ENCODE measurements around the gene ZSWIM6.
"Not testable (repeated sequence)": the region's sequence is repeated elsewhere in the genome, so short reads cannot be mapped to it uniquely, and the experiment has no call there.

ZSWIM6 gene

DNA sequence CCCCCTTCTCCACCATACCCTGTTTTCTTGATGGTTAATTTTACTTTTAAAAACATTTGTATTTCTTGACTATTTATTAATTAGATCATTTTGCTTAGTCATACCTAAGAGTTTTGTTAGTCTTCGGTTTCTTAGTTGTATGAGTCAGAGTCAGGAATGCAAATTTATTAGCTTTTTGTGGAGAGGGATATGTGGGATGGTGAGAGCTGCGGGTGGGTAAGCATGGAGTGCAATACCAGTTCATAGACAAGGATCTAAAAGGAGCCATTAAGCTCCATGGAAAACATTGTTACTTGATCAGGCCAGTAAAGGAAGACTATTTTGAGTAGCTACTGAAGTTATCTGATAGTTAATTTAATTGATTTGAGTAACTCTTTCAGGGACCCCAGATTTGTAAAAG is 77.5 kb downstream of the ZSWIM6 start:
- DNase-seq, result no peak

GRCh38 chr5:61410811-61411210 is 78.8 kb downstream of the ZSWIM6 start:
- no peak for DNase-seq

GRCh38 chr5:61412361-61412760 is 80.3 kb downstream of the ZSWIM6 start:
- no peak for DNase-seq

GRCh38 chr5:61413205-61413604 is 81.1 kb downstream of the ZSWIM6 start:
- not testable (repeated sequence) for DNase-seq

DNA sequence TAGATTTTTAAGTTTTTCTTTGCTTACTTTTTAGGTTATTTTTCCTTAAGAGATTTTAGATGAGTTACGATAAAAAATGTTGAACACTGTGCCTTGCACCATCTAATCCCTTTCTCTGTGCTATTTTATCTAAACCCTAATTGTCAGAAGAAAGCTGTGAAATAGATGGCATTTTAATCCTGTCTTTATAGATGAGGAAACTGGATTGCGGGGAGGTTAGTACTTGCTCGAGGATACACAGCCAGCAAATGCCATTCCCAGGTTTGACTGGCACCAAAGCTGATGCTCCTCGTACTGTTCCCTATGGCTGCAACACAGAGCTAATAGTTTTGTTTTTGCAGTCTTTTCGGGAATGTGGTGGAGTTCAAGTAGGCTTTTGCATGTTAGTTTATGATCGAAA is 82.7 kb downstream of the ZSWIM6 start:
- DNase-seq, result no peak

GRCh38 chr5:61416010-61416409 is 84.0 kb downstream of the ZSWIM6 start:
- DNase-seq, result no peak

- no peak for DNase-seq
These were observed 84.4 kb downstream of the ZSWIM6 start for GRCh38 chr5:61416420-61416819.

GRCh38 chr5:61417340-61417739 is 85.3 kb downstream of the ZSWIM6 start:
- no peak for DNase-seq

DNA sequence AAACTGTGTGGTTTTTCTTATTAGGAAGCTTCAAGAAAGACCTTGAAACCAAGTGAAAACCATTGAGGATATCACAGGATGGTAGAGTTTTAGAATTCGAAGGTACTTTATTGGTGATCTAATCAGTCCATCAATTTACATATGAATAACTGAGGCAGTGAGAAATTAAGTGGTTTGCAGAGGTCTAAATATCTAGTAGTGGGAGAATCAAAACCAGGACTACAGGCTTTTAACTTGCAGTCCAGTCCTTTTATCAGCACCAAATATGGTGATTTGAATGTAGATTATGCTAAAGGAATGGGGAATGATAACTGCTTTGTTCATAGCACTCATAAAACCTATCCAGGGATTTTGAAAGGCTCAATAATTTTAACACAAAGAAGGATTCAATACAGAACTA is 85.8 kb downstream of the ZSWIM6 start:
- no peak for DNase-seq

DNA sequence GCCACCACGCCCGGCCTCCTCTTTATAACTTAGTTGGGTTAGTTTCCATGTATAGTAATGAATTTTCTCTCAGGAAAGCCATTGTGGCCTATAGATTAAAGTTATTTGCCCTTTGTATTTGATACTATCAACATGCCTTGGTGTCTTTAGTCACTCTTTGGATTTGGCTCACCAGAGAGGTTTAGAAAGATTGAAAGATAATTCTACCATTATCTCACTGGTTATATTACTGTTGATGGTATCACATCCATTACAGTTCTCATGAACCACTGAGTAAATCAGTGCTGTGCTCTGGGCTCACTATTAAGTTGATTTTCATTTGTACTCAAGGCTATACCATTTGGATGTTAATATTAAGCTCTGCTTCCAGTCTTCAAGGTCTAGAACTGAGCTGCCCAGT is 87.0 kb downstream of the ZSWIM6 start:
- no peak for DNase-seq

DNA sequence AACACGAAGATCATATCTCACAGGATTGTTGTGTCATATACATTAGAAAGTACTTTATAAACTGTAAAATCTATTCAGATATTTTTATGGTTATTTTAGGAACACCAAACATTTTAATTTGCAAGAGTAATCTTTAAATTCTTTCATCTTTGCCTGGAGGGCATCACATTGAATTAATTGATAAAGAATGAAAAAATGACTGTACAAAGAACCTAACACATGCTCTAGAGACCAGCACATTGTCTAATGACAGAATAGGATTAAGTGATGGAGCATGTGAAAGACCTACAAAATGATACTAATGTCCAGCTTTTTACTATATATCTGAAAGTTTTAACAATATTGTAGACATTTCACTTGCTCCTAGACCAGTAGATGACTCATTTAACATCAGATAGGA is 88.0 kb downstream of the ZSWIM6 start:
- no peak for DNase-seq

GRCh38 chr5:61421262-61421661 is 89.2 kb downstream of the ZSWIM6 start:
- DNase-seq, result not testable (repeated sequence)

DNA sequence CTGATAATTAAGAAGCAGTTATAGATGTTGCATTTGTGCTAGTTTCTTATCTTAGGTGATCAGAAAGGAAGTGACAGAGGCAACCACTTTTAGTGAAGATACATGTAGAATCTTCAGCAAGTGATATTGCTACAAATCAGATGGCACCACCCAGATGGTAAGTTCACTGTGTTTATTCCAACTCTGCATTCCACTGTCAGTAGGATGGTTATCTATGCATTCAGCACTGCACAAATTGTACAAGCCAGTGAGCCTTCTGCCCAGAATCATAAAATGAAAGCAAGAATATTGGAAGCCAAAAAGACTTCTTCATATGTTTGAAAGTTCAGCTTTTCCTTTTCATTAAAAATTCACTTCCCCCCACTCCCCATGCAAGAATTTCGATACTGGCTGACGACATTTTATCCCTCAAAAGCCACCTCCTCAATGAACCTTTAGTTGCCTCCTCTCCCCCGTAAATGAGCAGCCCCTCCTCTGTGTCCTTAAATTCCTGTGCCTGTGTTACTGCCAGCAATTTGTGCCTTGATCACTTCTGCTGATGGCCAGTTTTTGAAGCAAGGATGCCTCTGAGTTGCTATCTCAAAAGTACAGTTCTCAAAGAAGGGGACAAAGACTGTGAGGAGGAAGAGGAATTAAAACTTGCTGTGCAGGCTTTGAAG is 91.6 kb downstream of the ZSWIM6 start:
- DNase-seq, result no peak

GRCh38 chr5:61425918-61426317 is 93.9 kb downstream of the ZSWIM6 start:
- no peak for DNase-seq

- no peak for DNase-seq
These were observed 97.8 kb downstream of the ZSWIM6 start for GRCh38 chr5:61429906-61430305.

- no peak for DNase-seq
These were observed 100.0 kb downstream of the ZSWIM6 start for GRCh38 chr5:61431923-61432620.

- DNase-seq, result no peak
These were observed 103.3 kb downstream of the ZSWIM6 start for GRCh38 chr5:61435368-61435767.

- DNase-seq, result no peak
These were observed 106.4 kb downstream of the ZSWIM6 start for GRCh38 chr5:61438298-61438970.

DNA sequence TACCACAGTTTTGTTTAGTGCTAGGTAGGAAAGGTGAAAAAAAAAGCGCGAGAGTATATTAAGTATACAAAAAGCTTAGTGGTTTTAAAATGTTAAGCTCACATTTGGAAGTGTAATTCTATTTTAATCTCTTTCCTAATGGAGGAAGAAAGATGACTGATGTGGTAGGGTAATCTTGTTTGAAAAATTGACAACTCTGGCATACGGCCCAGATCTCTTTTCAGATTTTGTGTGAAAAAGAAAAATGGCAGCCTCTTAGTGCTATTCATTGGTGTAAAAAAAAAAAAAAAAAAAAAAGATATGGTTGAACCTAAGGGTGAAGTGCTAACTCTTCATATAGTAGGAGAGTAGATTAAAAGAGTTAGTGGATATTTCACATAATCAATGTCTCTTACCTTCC is 108.0 kb downstream of the ZSWIM6 start:
- DNase-seq, result no peak

DNA sequence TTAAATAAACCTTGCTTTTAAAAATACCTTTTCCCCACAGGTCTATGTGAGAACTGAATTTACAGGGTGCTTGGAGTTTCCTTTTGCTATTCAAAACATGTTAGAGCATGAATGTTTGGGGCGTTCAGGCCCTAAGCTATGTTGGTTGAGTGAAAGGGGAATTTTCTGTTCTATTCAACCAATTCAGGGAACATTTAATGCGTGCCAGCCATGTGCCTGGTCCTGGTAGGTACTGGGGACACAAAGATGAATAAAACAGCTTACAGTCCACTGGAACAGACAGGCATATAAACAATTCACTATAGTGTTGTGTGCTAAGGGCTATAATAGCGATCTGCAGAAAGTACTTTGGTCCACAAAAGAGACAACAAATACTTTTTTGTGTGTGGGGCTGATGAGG is 108.5 kb downstream of the ZSWIM6 start:
- DNase-seq, result no peak

DNA sequence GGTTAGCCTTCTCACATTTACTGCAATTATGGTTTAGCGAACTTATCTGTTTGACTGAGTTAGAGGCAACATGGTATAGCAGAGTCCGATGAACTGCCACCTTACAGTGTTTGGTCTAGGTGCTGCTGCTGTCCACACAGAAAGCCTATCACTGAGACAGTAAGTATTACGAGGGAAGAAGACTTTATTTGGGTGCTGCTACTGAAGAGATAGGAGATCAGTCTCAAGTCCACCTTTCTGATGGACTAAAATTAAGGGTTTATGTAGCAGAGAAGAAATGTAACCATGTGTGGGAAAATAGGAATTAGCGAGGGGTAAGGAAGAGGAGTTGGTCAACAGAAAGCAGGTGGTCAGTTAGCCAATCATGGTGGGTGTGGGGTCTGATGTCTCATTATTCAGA is 109.7 kb downstream of the ZSWIM6 start:
- no peak for DNase-seq

DNA sequence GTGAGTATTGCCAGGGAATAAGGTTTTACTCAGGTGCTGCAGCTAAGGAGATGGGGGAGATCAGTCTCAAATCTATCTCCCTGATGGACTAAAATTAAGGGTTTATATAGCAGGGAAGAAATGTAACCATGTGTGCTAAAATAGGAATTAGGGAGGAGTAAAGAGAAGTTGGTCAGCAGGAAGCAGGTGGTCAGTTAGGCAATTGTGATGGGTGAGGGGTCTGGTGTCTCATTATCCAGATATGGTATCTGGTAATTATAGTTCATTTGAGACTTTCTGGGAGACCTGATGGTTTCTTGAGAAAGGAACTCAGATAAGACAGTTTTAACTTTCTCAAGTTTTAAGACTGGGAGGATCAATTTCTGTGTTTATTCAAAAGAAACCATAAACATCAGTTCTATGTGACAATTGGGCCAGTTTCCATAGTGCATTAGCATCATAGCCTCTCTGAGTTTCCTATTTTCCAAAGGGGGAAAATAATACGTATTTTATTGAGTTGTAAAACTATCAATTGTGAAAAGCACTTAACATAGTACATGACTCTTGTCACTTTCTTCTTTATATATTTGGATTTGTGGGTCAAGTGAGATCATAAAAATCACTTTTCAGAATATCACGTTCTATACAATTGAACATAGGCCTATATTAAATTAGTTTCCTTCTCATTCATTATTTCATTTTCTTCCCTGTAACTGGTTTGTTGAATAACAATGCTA is 115.9 kb downstream of the ZSWIM6 start:
- DNase-seq, result no peak

DNA sequence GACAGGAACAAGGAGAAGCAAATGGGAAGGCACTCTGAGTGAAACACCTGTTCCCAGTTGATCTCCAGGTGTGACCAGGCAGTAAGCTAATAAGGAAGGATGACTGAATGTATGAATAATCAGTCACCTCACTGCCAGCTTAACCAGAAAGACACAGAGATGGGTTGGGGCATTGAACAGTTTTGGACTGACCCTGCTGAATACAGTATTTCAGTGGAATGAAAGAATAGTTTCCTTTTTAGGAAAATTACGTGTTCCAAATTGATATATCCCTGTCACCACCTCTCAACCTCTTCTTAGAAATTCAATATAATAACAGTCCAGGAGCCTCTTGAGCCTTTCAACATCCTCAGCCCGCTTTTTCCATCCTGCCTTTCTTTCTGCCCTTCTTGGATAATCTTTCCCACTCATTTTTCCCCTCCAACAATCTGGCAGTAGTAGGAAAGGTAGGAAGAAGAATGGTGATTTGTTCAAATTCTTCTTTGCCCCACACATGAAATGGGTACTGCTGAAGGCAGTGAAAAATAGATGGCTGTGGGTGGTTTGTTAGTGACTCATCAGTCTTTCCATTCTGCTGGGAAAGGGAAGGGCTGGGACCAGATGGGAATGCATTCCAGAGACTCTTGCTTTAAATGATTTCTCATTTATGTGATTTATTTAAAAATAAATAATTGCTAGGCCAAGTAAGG is 117.9 kb downstream of the ZSWIM6 start:
- DNase-seq, result no peak
